Stomach (tissue), 4 donors: ENCODE results near the gene ERBB4.

Source experiments
- CTCF ChIP-seq, 7 experiments: fragments of 450-650 bp in 4 of 7; fragments of 200-600 bp in 3 of 7; sonication (generic) in 3 of 7; IDR thresholded peaks; one replicate each; pipeline ENCODE4 v1.5.1; 2016 to 2019; ENCODE audit warnings: antibody characterized with exemption in 7 of 7, control low read depth in 2 of 7, mild to moderate bottlenecking in 1 of 7
- EP300 ChIP-seq: sonication (generic); formaldehyde crosslinking; IDR thresholded peaks from one replicate; pipeline ENCODE4 v1.6.1; 2017; ENCODE audit warnings: antibody characterized with exemption
- POLR2A ChIP-seq, 4 donors: fragments of 450-650 bp; IDR thresholded peaks; one replicate each; pipeline ENCODE4 v1.6.1; 2016; ENCODE audit warnings: antibody characterized with exemption in 4 of 4, control low read depth in 2 of 4, mild to moderate bottlenecking in 1 of 4, moderate library complexity in 1 of 4

- TF ChIP-seq CTCF (IDR thresholded peaks at IDR 0.05) (no peak), EP300 (no peak), POLR2A (IDR thresholded peaks at IDR 0.05) (no peak)
Observed at GRCh38 chr2:211985393-211985792, 553.2 kb downstream of the ERBB4 start.
